ENCODE data around the gene ATP5F1C.

GRCh38 chr10:7789390-7789789, 1.4 kb downstream of the ATP5F1C start:
- TF ChIP-seq, protein P1, sequence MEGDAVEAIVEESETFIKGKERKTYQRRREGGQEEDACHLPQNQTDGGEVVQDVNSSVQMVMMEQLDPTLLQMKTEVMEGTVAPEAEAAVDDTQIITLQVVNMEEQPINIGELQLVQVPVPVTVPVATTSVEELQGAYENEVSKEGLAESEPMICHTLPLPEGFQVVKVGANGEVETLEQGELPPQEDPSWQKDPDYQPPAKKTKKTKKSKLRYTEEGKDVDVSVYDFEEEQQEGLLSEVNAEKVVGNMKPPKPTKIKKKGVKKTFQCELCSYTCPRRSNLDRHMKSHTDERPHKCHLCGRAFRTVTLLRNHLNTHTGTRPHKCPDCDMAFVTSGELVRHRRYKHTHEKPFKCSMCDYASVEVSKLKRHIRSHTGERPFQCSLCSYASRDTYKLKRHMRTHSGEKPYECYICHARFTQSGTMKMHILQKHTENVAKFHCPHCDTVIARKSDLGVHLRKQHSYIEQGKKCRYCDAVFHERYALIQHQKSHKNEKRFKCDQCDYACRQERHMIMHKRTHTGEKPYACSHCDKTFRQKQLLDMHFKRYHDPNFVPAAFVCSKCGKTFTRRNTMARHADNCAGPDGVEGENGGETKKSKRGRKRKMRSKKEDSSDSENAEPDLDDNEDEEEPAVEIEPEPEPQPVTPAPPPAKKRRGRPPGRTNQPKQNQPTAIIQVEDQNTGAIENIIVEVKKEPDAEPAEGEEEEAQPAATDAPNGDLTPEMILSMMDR (IDR thresholded peaks at IDR 0.05) = no peak
- TF ChIP-seq POLR2A (IDR thresholded peaks at IDR 0.05) = no peak
